GM12872 (cell line): ENCODE measurements around the gene FGF13.

Source experiments
- TF ChIP-seq, protein P1 (sequence below): IDR thresholded peaks from 3 replicates; pipeline ENCODE4 v1.5.1; 2011; ENCODE audit warnings: low read depth, mild to moderate bottlenecking, low read length, moderate library complexity; ENCODE audit not compliant: insufficient read depth

Gene FGF13

DNA sequence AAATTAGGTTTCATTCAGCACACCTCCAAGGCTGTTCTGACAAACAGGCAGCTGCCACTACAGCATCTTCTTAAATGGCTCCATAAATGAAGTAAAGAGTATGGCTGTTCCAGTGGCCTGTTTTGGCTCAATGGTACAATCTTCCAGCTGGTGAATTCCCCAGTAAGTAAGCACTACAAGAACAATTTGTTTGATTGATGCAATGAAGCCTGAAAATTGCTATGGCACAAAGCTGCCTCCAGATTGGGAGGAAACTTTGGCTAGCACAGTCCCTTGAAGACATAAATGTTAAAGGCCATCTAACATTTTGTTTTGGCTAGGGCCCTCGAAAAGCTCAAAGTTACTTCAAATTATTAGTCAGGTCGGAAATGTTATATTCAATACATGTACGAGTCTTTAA, 47.5 kb downstream of the FGF13 start:
- TF ChIP-seq, protein P1, sequence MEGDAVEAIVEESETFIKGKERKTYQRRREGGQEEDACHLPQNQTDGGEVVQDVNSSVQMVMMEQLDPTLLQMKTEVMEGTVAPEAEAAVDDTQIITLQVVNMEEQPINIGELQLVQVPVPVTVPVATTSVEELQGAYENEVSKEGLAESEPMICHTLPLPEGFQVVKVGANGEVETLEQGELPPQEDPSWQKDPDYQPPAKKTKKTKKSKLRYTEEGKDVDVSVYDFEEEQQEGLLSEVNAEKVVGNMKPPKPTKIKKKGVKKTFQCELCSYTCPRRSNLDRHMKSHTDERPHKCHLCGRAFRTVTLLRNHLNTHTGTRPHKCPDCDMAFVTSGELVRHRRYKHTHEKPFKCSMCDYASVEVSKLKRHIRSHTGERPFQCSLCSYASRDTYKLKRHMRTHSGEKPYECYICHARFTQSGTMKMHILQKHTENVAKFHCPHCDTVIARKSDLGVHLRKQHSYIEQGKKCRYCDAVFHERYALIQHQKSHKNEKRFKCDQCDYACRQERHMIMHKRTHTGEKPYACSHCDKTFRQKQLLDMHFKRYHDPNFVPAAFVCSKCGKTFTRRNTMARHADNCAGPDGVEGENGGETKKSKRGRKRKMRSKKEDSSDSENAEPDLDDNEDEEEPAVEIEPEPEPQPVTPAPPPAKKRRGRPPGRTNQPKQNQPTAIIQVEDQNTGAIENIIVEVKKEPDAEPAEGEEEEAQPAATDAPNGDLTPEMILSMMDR: no peak

- TF ChIP-seq, protein P1: no peak
These were observed 60.0 kb downstream of the FGF13 start for GRCh38 chrX:138651494-138651893.

DNA sequence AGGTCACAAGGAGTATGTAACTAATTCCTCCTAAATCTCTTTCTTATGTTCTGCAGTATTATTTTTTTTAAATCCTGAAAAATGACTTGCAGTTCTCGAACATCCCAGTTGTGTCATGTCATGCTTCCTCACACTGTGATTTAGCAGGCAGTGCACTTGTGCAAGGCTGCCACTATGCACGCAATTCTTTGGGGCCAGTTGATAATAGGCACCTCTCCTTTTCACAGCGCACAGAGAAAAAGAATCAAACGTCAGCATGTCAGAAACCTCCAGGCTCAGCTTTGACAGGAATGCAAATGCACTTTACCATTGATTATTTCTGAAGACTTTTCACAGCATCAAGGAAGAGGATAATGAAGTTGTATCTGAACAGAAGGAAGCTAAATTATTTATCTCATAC, 62.9 kb downstream of the FGF13 start:
- TF ChIP-seq, protein P1: no peak

GRCh38 chrX:138638996-138639395, 72.5 kb downstream of the FGF13 start:
- TF ChIP-seq, protein P1: no peak
